ENCODE data around the gene HOXD10. TPM values are rescaled to one million over a fixed set of nuclear protein-coding genes. Genes with fewer than 3 reads are reported as not detected.

HOXD10 gene
- total and polyA plus RNA-seq, 2 of the 13 experiments (the other 11 are each of a cell fraction or from before 2014, with no cell fraction given) = not detected

DNA sequence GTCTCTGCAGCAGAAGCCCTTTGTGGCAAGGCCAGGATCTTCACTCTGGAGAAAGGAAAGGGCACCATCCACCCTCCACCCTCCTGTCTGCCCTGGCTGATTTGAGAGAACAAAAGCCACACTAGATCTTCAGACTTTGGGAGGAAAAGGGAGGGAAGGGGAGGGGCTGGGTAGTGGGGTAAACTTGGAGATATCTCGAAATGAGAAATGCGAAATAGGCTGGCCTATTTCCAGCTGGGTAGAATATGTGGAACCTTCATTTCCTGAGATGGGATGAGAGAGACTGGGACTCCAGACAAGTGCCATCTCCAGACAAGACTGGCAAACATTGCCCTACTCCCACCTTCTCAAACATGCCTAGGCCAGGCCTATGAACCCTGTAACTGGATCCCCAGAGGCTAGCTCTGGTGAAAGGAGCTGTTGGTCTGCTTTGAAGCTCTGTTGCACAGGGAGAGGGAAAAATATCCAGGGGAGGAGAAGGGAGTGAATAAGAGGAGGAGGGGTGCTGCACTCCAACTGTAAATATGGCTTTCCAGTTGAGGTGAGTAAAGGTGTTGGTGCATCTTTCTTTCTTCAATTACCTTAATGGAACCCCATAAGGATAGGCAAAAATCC lies 15.3 kb upstream of the HOXD10 start:
- H3K4me2 ChIP-seq (ENCODE audit: low read depth, low read length) = no peak overlapping the region
- ChIA-PET POLR2A (no interaction called here), CTCF (ENCODE audit: low intra/inter-chr PET ratio, low total read pairs) (no interaction called here)
- no peaks in the 10 kb centered on the region for H3K9me3 ChIP-seq (ENCODE audit: low read length)
- ATAC-seq (no peak), DNase-seq (ENCODE audit: low spot score) (no peak), FAIRE-seq (no peak)
- no peak overlapping the region for H3K4me3 ChIP-seq (replicated peaks in 1 of 3; ENCODE audit: insufficient read depth in 1 of 3, low read depth in 2 of 3, low read length in 3 of 3)
- H3K79me2 ChIP-seq (ENCODE audit: insufficient read depth, low read length) = no peaks in the 10 kb centered on the region
- H3K27me3 ChIP-seq (ENCODE audit: control insufficient read depth in 1 of 2, insufficient read depth in 2 of 2, low read length in 2 of 2) = peaks cover 42 to 99% of the 10 kb centered on the region in 2 experiments
- no TSS peak for BruUV-seq (replicated peaks)
- no peak overlapping the region for H2AFZ ChIP-seq (ENCODE audit: low read length)
- TF ChIP-seq AHR (CRISPR knock-in tag; IDR thresholded peaks at IDR 0.05) = no peak
- TF ChIP-seq, protein P1, sequence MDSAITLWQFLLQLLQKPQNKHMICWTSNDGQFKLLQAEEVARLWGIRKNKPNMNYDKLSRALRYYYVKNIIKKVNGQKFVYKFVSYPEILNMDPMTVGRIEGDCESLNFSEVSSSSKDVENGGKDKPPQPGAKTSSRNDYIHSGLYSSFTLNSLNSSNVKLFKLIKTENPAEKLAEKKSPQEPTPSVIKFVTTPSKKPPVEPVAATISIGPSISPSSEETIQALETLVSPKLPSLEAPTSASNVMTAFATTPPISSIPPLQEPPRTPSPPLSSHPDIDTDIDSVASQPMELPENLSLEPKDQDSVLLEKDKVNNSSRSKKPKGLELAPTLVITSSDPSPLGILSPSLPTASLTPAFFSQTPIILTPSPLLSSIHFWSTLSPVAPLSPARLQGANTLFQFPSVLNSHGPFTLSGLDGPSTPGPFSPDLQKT (CRISPR knock-in tag; IDR thresholded peaks at IDR 0.05; ENCODE audit: borderline replicate concordance) = no peak
- no peak overlapping the region for H3K27ac ChIP-seq (ENCODE audit: extremely low read length, insufficient read depth, low read length)
- peaks cover 17% of the 10 kb centered on the region for H3K4me1 ChIP-seq (ENCODE audit: insufficient read depth, low read length)
- H3K36me3 ChIP-seq (replicated peaks in 1 of 2; ENCODE audit: control insufficient read depth in 1 of 2, insufficient read depth in 2 of 2, low read length in 2 of 2) = no peaks in the 10 kb centered on the region
- H4K20me1 ChIP-seq (ENCODE audit: insufficient read depth, low read length) = no peaks in the 10 kb centered on the region; the same call in 1 of the 2 replicates
- in situ Hi-C loops (cut with HindIII; ENCODE audit: extremely low pct_ligation_motif_present, low pct_unique_long_range_greater_than_20kb) = loop anchor here (10.0 kb wide), 1 partner anchor 1067 kb away; no protein-coding TSS in a partner anchor
- WGBS (ENCODE audit: low lambda C conversion rate) = 0% methylated on average over 2 of the region's 2 CpGs
- intact Hi-C loops (cut with micrococcal nuclease; ENCODE audit: unreplicated experiment) = no loop called here
- H3K9ac ChIP-seq (ENCODE audit: insufficient read depth, low read depth, low read length) = no peak overlapping the region

DNA sequence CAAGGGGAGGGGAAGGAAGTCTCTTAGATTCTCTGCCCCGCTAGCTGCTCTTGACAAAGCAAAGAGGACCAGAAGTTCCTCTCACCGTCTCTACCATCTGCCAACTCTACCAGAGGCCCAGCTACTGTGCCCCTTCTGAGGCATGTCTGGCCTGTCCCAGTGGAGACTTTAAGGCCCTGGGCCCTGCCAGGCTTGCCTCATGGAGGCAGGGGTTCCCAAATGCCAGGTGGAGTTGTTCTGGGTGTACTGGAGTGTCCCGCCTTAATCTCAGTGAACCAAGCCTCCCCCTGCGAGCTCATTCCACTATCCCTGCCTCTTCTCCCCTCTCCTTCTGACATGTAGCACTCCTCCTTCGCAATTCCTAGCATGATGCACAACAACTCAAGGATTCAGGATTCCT lies 14.7 kb upstream of the HOXD10 start:
- Histone ChIP-seq H2AFZ (ENCODE audit: low read length) (no peak overlapping the region), H3K4me2 (ENCODE audit: low read depth, low read length) (no peak overlapping the region), H3K9ac (ENCODE audit: insufficient read depth, low read depth, low read length) (no peak overlapping the region), H3K27me3 (ENCODE audit: control insufficient read depth in 1 of 2, insufficient read depth in 2 of 2, low read length in 2 of 2) (peaks cover 38 to 99% of the 10 kb centered on the region in 2 experiments), H3K9me3 (ENCODE audit: low read length) (no peaks in the 10 kb centered on the region), H3K4me3 (replicated peaks in 1 of 3; ENCODE audit: insufficient read depth in 1 of 3, low read depth in 2 of 3, low read length in 3 of 3) (no peak overlapping the region), H3K4me1 (ENCODE audit: insufficient read depth, low read length) (peaks cover 12% of the 10 kb centered on the region), H4K20me1 (ENCODE audit: insufficient read depth, low read length) (no peaks in the 10 kb centered on the region; the same call in 1 of the 2 replicates), H3K79me2 (ENCODE audit: insufficient read depth, low read length) (no peaks in the 10 kb centered on the region), H3K27ac (ENCODE audit: extremely low read length, insufficient read depth, low read length) (no peak overlapping the region), H3K36me3 (replicated peaks in 1 of 2; ENCODE audit: control insufficient read depth in 1 of 2, insufficient read depth in 2 of 2, low read length in 2 of 2) (no peaks in the 10 kb centered on the region)
- TF ChIP-seq, protein P2, sequence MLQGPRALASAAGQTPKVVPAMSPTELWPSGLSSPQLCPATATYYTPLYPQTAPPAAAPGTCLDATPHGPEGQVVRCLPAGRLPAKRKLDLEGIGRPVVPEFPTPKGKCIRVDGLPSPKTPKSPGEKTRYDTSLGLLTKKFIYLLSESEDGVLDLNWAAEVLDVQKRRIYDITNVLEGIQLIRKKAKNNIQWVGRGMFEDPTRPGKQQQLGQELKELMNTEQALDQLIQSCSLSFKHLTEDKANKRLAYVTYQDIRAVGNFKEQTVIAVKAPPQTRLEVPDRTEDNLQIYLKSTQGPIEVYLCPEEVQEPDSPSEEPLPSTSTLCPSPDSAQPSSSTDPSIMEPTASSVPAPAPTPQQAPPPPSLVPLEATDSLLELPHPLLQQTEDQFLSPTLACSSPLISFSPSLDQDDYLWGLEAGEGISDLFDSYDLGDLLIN (CRISPR knock-in tag; IDR thresholded peaks at IDR 0.05; ENCODE audit: borderline replicate concordance) = no peak
- no peak for TF ChIP-seq PRMT3 (CRISPR knock-in tag; IDR thresholded peaks at IDR 0.05; ENCODE audit: borderline replicate concordance, low read depth)
- TF ChIP-seq ZNF629 (CRISPR knock-in tag; conservative IDR thresholded peaks at IDR 0.05) = no peak
- ChIA-PET POLR2A (no interaction called here), CTCF (ENCODE audit: low intra/inter-chr PET ratio, low total read pairs) (no interaction called here)
- no peak for ATAC-seq
- WGBS (ENCODE audit: low lambda C conversion rate) = 21% methylated on average over 5 of the region's 5 CpGs
- no peak for DNase-seq (ENCODE audit: low spot score)
- BruUV-seq (replicated peaks) = no TSS peak
- in situ Hi-C loops (cut with HindIII; ENCODE audit: extremely low pct_ligation_motif_present, low pct_unique_long_range_greater_than_20kb) (loop anchor here (10.0 kb wide), 1 partner anchor 1067 kb away; no protein-coding TSS in a partner anchor), intact Hi-C loops (cut with micrococcal nuclease; ENCODE audit: unreplicated experiment) (no loop called here)
- no peak for FAIRE-seq

Measured in HepG2 (cell line).